GM12874 (cell line): ENCODE data around the gene IL11RA.

ENCODE experiments used
- CTCF ChIP-seq: IDR thresholded peaks from 2 replicates; pipeline ENCODE4 v1.5.1; 2011; ENCODE audit warnings: low read depth, mild to moderate bottlenecking, control low read depth, low read length, moderate library complexity; ENCODE audit not compliant: insufficient read depth

Gene IL11RA

GRCh38 chr9:34671307-34671706, 19.3 kb downstream of the IL11RA start:
- TF ChIP-seq CTCF = no peak

- TF ChIP-seq CTCF = no peak
Measured at GRCh38 chr9:34674440-34674839, 22.5 kb downstream of the IL11RA start.

GRCh38 chr9:34675048-34675714, 23.2 kb downstream of the IL11RA start:
- TF ChIP-seq CTCF = peak; percentile 81

GRCh38 chr9:34675869-34676268, 23.9 kb downstream of the IL11RA start:
- TF ChIP-seq CTCF = no peak

GRCh38 chr9:34684145-34684544, 32.2 kb downstream of the IL11RA start:
- no peak for TF ChIP-seq CTCF

- TF ChIP-seq CTCF = no peak
Measured at GRCh38 chr9:34684816-34685215, 32.8 kb downstream of the IL11RA start.

- TF ChIP-seq CTCF = no peak
Measured at GRCh38 chr9:34685591-34685990, 33.6 kb downstream of the IL11RA start.
